DOHH2 (cell line): ENCODE results near the gene ULBP2.

Experiments used
- CTCF ChIP-seq: fragments of 200-600 bp; sonication (generic); IDR thresholded peaks from one replicate; pipeline ENCODE4 v1.5.1; 2014; ENCODE audit warnings: antibody characterized with exemption, mild to moderate bottlenecking, low read depth, low read length; ENCODE audit not compliant: poor library complexity, severe bottlenecking
- EZH2phosphoT487 ChIP-seq: fragments of 200-600 bp; sonication (generic); IDR thresholded peaks from 2 replicates; pipeline ENCODE4 v1.6.1; 2017; ENCODE audit warnings: borderline replicate concordance, mild to moderate bottlenecking, antibody characterized with exemption, low read length, moderate library complexity, mixed read lengths

- no peak for TF ChIP-seq CTCF
- no peak for TF ChIP-seq EZH2phosphoT487
These were observed 1.2 kb upstream of the ULBP2 start for GRCh38 chr6:149940672-149940982.
